H1 (cell line): ENCODE results near the gene RNU6-9.

Source experiments
- CHD1 ChIP-seq: IDR thresholded peaks from 2 replicates; pipeline ENCODE4 v1.6.1; 2012; ENCODE audit warnings: low read depth, low read length, improper control_type of control experiment
- HDAC2 ChIP-seq, 2 experiments: fragments of 300-600 bp in 1 of 2; sonication (generic) in 1 of 2; IDR thresholded peaks; 2 replicates each; pipeline ENCODE4 v1.6.1; 2011 to 2012; ENCODE audit warnings: low read depth in 2 of 2, low read length in 2 of 2, mild to moderate bottlenecking in 2 of 2, moderate library complexity in 2 of 2, borderline replicate concordance in 1 of 2, inconsistent platforms in 1 of 2
- KDM1A ChIP-seq: fragments of 200-600, 300-600 bp; sonication (generic); IDR thresholded peaks from 2 replicates; pipeline ENCODE4 v1.7.1; 2016; ENCODE audit warnings: mild to moderate bottlenecking, low read length, borderline replicate concordance
- KDM5A ChIP-seq: fragments of 200-600 bp; IDR thresholded peaks from 2 replicates; pipeline ENCODE4 v1.7.1; 2012; ENCODE audit warnings: mild to moderate bottlenecking, low read length, inconsistent platforms, mixed read lengths
- MAFK ChIP-seq: IDR thresholded peaks from 2 replicates; pipeline ENCODE4 v1.6.1; 2012; ENCODE audit warnings: low read depth, mild to moderate bottlenecking, improper control_type of control experiment, low read length
- POLR2A ChIP-seq, 2 experiments: IDR thresholded peaks; 1 replicate in 1 of 2; 2 replicates in 1 of 2; pipeline ENCODE4 v1.6.1; 2011; ENCODE audit warnings: low read depth in 2 of 2, low read length in 2 of 2, mild to moderate bottlenecking in 2 of 2; ENCODE audit errors: control extremely low read depth in 1 of 2
- RAD21 ChIP-seq, 2 experiments: IDR thresholded peaks in 1 of 2; conservative IDR thresholded peaks in 1 of 2; 2 replicates each; pipeline ENCODE4 v1.6.1; 2011; ENCODE audit warnings: low read depth in 2 of 2, low read length in 2 of 2, improper control_type of control experiment in 1 of 2, inconsistent platforms in 1 of 2, mild to moderate bottlenecking in 1 of 2, moderate library complexity in 1 of 2
- SIN3A ChIP-seq, 2 experiments: IDR thresholded peaks in 1 of 2; conservative IDR thresholded peaks in 1 of 2; 2 replicates each; pipeline ENCODE4 v1.6.1; 2011 to 2012; ENCODE audit warnings: low read length in 2 of 2, improper control_type of control experiment in 1 of 2, low read depth in 1 of 2, mild to moderate bottlenecking in 1 of 2
- SRF ChIP-seq: IDR thresholded peaks from 2 replicates; pipeline ENCODE4 v1.6.1; 2011; ENCODE audit warnings: mild to moderate bottlenecking, low read depth, low read length, moderate library complexity
- TEAD4 ChIP-seq: IDR thresholded peaks from 2 replicates; pipeline ENCODE4 v1.6.1; 2012; ENCODE audit warnings: low read depth, low read length, inconsistent platforms, mixed read lengths
- TF ChIP-seq, protein P1 (sequence below), 3 experiments: IDR thresholded peaks; 1 replicate in 2 of 3; 2 replicates in 1 of 3; pipeline versions ENCODE4 v1.5.1 to v1.6.1; 2011; ENCODE audit warnings: low read length in 3 of 3, mild to moderate bottlenecking in 3 of 3, inconsistent platforms in 2 of 3, low read depth in 1 of 3, moderate library complexity in 1 of 3; ENCODE audit not compliant: insufficient read depth in 1 of 3; ENCODE audit errors: control extremely low read depth in 1 of 3

GRCh38 chr19:887072-887471 is 6.2 kb upstream of the RNU6-9 start:
- TF ChIP-seq KDM5A (no peak), POLR2A (IDR thresholded peaks at IDR 0.05; ENCODE audit: control extremely low read depth in 1 of 2, low read depth in 2 of 2, low read length in 2 of 2) (no peak), RAD21 (IDR thresholded peaks at IDR 0.05 in 1 of 2, conservative IDR thresholded peaks at IDR 0.05 in 1 of 2; ENCODE audit: low read depth in 2 of 2, low read length in 2 of 2) (no peak), MAFK (no peak), KDM1A (no peak), SRF (no peak), SIN3A (conservative IDR thresholded peaks at IDR 0.05 in 1 of 2, IDR thresholded peaks at IDR 0.05 in 1 of 2; ENCODE audit: low read depth in 1 of 2, low read length in 2 of 2) (no peak), HDAC2 (IDR thresholded peaks at IDR 0.05; ENCODE audit: borderline replicate concordance in 1 of 2, low read depth in 2 of 2, low read length in 2 of 2) (no peak), TEAD4 (no peak), CHD1 (no peak)
- TF ChIP-seq, protein P1, sequence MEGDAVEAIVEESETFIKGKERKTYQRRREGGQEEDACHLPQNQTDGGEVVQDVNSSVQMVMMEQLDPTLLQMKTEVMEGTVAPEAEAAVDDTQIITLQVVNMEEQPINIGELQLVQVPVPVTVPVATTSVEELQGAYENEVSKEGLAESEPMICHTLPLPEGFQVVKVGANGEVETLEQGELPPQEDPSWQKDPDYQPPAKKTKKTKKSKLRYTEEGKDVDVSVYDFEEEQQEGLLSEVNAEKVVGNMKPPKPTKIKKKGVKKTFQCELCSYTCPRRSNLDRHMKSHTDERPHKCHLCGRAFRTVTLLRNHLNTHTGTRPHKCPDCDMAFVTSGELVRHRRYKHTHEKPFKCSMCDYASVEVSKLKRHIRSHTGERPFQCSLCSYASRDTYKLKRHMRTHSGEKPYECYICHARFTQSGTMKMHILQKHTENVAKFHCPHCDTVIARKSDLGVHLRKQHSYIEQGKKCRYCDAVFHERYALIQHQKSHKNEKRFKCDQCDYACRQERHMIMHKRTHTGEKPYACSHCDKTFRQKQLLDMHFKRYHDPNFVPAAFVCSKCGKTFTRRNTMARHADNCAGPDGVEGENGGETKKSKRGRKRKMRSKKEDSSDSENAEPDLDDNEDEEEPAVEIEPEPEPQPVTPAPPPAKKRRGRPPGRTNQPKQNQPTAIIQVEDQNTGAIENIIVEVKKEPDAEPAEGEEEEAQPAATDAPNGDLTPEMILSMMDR (IDR thresholded peaks at IDR 0.05; ENCODE audit: control extremely low read depth in 1 of 3, insufficient read depth in 1 of 3, low read depth in 1 of 3, low read length in 3 of 3), result no peak
